CD8-positive, alpha-beta memory T cell (primary cell): ENCODE data around the gene SLC10A3. TPM values are rescaled to one million over a fixed set of nuclear protein-coding genes. Genes with fewer than 3 reads are reported as not detected.

Experiments
- CTCF ChIA-PET: fragments of 350-600 bp; sonication (Branson Sonifier 250); formaldehyde crosslinking; loops from one replicate; lab custom pipeline; 2021; ENCODE audit warnings: antibody characterized with exemption; lab: Charles Lee
- POLR2A ChIA-PET: fragments of 350-600 bp; sonication (Branson Sonifier 250); formaldehyde crosslinking; loops from one replicate; lab custom pipeline; 2021; ENCODE audit warnings: antibody characterized with exemption; lab: Charles Lee
- DNase-seq, 5 donors: peaks; one replicate each; pipeline versions ENCODE4 v3.0.0 to v3.0.0-alpha.2; 2020 to 2022; ENCODE audit warnings: mixed read lengths in 1 of 5
- H3K27ac ChIP-seq: one replicate; pipeline ENCODE4 v1.7.0; 2013; ENCODE audit warnings: low read depth, mild to moderate bottlenecking, low read length, moderate library complexity
- H3K27me3 ChIP-seq: 2 replicates; pipeline ENCODE4 v1.7.0; 2013; ENCODE audit warnings: low read length, mild to moderate bottlenecking; ENCODE audit not compliant: insufficient read depth, poor library complexity, severe bottlenecking
- H3K36me3 ChIP-seq: 2 replicates; pipeline ENCODE4 v1.7.0; 2013; ENCODE audit warnings: mild to moderate bottlenecking, low read length, moderate library complexity; ENCODE audit not compliant: insufficient read depth
- H3K4me1 ChIP-seq: 2 replicates; pipeline ENCODE4 v1.7.0; 2013; ENCODE audit warnings: mild to moderate bottlenecking, low read length, moderate library complexity; ENCODE audit not compliant: insufficient read depth
- H3K4me3 ChIP-seq: 2 replicates; pipeline ENCODE4 v1.7.0; 2013; ENCODE audit warnings: mild to moderate bottlenecking, low read length
- H3K9me3 ChIP-seq: 2 replicates; pipeline ENCODE4 v1.7.0; 2013; ENCODE audit warnings: mild to moderate bottlenecking, low read length
- H3K27ac Mint-ChIP-seq, 8 donors: one replicate each; pipeline ENCODE4 v1.8.0; 2020 to 2021; ENCODE audit warnings: mixed read lengths in 8 of 8, mild to moderate bottlenecking in 6 of 8, inconsistent platforms in 3 of 8, moderate library complexity in 3 of 8
- H3K27me3 Mint-ChIP-seq, 2 donors: one replicate each; pipeline ENCODE4 v1.8.0; 2020 to 2021; ENCODE audit warnings: mixed read lengths in 2 of 2, mild to moderate bottlenecking in 1 of 2, moderate library complexity in 1 of 2
- H3K36me3 Mint-ChIP-seq, 3 donors: one replicate each; pipeline ENCODE4 v1.8.0; 2020 to 2021; ENCODE audit warnings: mixed read lengths in 3 of 3, inconsistent platforms in 1 of 3, mild to moderate bottlenecking in 1 of 3
- H3K4me1 Mint-ChIP-seq, 3 donors: one replicate each; pipeline ENCODE4 v1.8.0; 2020 to 2021; ENCODE audit warnings: mixed read lengths in 3 of 3, inconsistent platforms in 1 of 3, mild to moderate bottlenecking in 1 of 3
- H3K4me3 Mint-ChIP-seq, 7 donors: one replicate each; pipeline ENCODE4 v1.8.0; 2020 to 2021; ENCODE audit warnings: mixed read lengths in 7 of 7, mild to moderate bottlenecking in 6 of 7, moderate library complexity in 4 of 7, inconsistent platforms in 2 of 7
- H3K9me3 Mint-ChIP-seq, 5 donors: one replicate each; pipeline ENCODE4 v1.8.0; 2020 to 2022; ENCODE audit warnings: mixed read lengths in 5 of 5, mild to moderate bottlenecking in 3 of 5, moderate library complexity in 2 of 5, inconsistent platforms in 1 of 5
- polyA plus RNA-seq: library from polyadenylated mRNA; unstranded; fragments of 300-500 nt; fragmentation: Illumina TruSeq; gene quantifications from one replicate; pipeline ENCODE4 v1.2.3, GENCODE V29; 2021
- total RNA-seq, 2 experiments: library from RNA; stranded (reverse); gene quantifications; one replicate each; pipeline ENCODE4 v1.2.3, GENCODE V29; 2021

SLC10A3 gene
- total and polyA plus RNA-seq, 3 experiments from 2014 or later = 40.8 to 81.0 (median 45.7) TPM

GRCh38 chrX:154529206-154529612 lies 38.8 kb upstream of the SLC10A3 start:
- peaks cover 0 to 3% of the 10 kb centered on the region in 2 donors for H3K27me3 Mint-ChIP-seq
- no peak overlapping the region for H3K4me3 ChIP-seq
- no peaks in the 10 kb centered on the region for H3K9me3 ChIP-seq
- H3K36me3 ChIP-seq = no peaks in the 10 kb centered on the region
- CTCF ChIA-PET = interaction anchor here (0.6 to 1.3 kb wide), 3 partner anchors 53 to 221 kb away, joined by 3 to 5 read pairs (median 3); no protein-coding TSS in a partner anchor
- H3K4me1 ChIP-seq = peaks cover 24% of the 10 kb centered on the region
- DNase-seq = no peak
- peaks cover 0 to 23% (median 0%) of the 10 kb centered on the region in 3 donors for H3K36me3 Mint-ChIP-seq
- no peaks in the 10 kb centered on the region for H3K9me3 Mint-ChIP-seq
- H3K27ac ChIP-seq = no peak overlapping the region
- peak overlapping the region in 1 of 8 donors; percentile 50 for H3K27ac Mint-ChIP-seq
- H3K27me3 ChIP-seq = no peaks in the 10 kb centered on the region
- H3K4me3 Mint-ChIP-seq = peak overlapping the region in 1 of 7 donors; percentile 13
- H3K4me1 Mint-ChIP-seq = peaks cover 13 to 21% (median 20%) of the 10 kb centered on the region in 3 donors
- POLR2A ChIA-PET = no interaction called here

DNA sequence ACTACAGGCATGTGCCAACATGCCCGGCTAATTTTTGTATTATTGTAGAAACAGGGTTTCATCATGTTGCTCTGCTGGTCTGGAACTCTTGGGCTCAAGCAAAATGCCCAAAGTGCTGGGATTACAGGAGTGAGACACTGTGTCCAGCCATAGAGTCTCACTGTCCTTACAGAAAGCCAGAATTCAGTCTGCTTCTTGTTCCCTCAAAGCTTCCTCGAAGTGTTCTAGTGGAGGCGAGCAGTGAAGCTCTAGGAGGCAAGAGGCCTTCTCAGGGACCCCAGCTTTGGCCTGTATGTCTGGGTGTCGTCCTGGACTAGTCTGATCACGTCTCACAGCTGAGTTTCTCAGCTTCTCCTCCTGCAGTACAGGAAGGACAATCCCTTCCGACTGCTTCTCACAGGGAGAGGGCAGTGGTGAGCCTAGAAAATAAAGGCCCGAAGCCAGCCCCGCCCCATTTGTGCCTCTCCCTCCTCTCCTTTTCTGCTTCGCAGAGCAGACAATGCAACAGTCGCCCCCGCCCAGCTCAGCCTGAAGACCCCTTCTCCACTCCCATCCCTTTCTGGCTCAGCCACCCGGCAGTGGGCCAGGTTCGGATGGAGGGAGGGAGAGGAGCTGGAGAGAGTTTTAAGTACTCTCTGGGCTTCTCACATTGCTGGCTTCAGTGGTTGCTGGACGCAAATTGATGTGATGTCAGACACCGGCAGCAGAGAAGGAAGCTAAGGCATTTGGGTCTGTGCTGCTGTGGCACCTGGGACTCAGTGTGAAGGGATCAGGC lies 36.7 kb upstream of the SLC10A3 start:
- no peaks in the 10 kb centered on the region for H3K9me3 ChIP-seq
- peaks cover 0 to 3% of the 10 kb centered on the region in 2 donors for H3K27me3 Mint-ChIP-seq
- ChIA-PET CTCF (interaction anchor here (0.8 to 1.5 kb wide), 9 partner anchors 9 to 434 kb away, joined by 3 to 9 read pairs (median 4); partner anchors contain the start of genes FLNA and SLC10A3), POLR2A (interaction anchor here (1.3 kb wide), 1 partner anchor 115 kb away, joined by 4 read pairs; no protein-coding TSS in a partner anchor)
- no peaks in the 10 kb centered on the region for H3K27me3 ChIP-seq
- peak overlapping the region; percentile 57 for H3K27ac ChIP-seq
- H3K4me3 ChIP-seq = no peak overlapping the region
- H3K4me1 ChIP-seq = peaks cover 24% of the 10 kb centered on the region
- peak overlapping the region in 6 of 8 donors; percentile 12 to 85 (median 56) for H3K27ac Mint-ChIP-seq
- H3K36me3 ChIP-seq = no peaks in the 10 kb centered on the region
- no peaks in the 10 kb centered on the region for H3K9me3 Mint-ChIP-seq
- H3K4me1 Mint-ChIP-seq = peaks cover 13 to 21% (median 20%) of the 10 kb centered on the region in 3 donors
- DNase-seq = peak in 3 of 5 donors; percentile 14 to 67 (median 37)
- H3K36me3 Mint-ChIP-seq = peaks cover 0 to 6% (median 0%) of the 10 kb centered on the region in 3 donors
- peak overlapping the region in 2 of 7 donors; percentile 26 to 45 for H3K4me3 Mint-ChIP-seq

DNA sequence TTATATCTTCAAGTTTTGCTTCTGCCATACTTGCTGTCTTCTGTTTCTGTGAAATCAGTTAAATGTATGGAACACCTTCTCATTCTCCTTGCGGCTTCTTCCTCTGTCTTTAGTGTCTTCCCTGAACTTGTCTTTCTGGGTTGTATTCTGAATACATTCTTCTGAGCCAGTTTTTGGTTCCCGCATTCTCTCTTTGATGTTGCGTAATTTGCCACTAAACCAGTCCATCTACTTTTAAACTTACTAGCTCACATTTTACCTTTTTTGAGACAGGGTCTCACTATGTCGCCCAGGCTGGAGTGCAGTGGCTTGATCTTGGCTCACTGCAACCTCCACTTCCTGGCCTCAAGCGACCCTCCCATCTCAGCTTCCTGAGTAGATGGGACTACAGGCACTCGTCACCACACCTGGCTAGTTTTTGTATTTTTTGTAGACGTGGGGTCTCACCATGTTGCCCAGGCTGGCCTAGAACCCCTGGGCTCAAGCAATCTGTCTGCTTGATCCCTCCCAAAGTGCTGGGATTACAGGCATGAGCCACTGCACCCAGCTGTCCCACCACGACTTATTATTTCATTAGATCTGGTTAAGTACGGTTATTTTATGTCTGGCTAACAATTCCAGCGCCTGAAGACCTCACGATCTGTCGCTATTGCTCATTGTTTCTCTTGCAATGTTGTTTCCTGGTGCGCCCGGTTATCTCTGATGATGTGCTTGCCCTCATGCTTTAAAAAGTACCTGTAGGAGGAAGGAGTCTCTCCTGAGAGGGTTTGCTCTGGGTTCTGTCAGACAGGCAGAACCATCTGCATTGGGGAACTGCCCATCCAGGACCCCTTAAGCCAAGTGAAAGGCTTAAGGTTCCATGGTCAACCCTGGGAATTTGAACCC lies 35.4 kb upstream of the SLC10A3 start:
- H3K27ac Mint-ChIP-seq = peak overlapping the region in 3 of 8 donors; percentile 4 to 80 (median 17)
- ChIA-PET CTCF (no interaction called here), POLR2A (interaction anchor here (0.5 to 0.9 kb wide), 2 partner anchors 9 to 130 kb away, joined by 3 read pairs; no protein-coding TSS in a partner anchor)

DNA sequence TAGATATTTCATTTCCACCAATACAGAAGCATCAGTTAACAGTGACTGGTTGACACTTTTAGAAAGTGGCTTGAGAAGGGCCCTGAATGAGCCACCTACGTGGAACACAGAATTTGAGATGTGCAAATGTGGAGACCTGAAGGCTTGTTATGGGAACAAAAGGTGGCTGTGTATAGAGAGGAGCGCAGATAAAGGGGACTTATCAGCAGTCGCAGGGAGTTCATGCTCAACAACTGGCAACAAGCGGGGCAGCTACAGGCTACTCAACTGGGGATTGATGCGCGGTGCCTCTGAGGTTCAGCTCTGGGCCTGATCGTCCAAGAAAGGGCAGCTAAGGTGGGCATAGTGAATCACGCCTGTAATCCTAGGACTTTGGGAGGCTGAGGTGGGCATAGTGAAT lies 29.0 kb upstream of the SLC10A3 start:
- ChIA-PET POLR2A (no interaction called here), CTCF (no interaction called here)

More for the DNA sequence above, 35.4 kb upstream of the SLC10A3 start:
- DNase-seq = no peak
- Histone ChIP-seq H3K4me3 (no peak overlapping the region), H3K36me3 (no peaks in the 10 kb centered on the region), H3K27ac (no peak overlapping the region), H3K4me1 (peaks cover 24% of the 10 kb centered on the region), H3K9me3 (no peaks in the 10 kb centered on the region), H3K27me3 (no peaks in the 10 kb centered on the region)
- Mint-ChIP-seq H3K27me3 (peaks cover 0 to 3% of the 10 kb centered on the region in 2 donors), H3K36me3 (peaks cover 0 to under 1% (median 0%) of the 10 kb centered on the region in 3 donors), H3K4me1 (peaks cover 13 to 21% (median 20%) of the 10 kb centered on the region in 3 donors), H3K4me3 (peak overlapping the region in 1 of 7 donors; percentile 20), H3K9me3 (no peaks in the 10 kb centered on the region)

GRCh38 chrX:154517101-154517781 lies 26.8 kb upstream of the SLC10A3 start:
- Mint-ChIP-seq H3K36me3 (peaks cover 0 to 3% (median 0%) of the 10 kb centered on the region in 3 donors), H3K4me3 (peak overlapping the region in 1 of 7 donors; percentile 54), H3K4me1 (peaks cover 11 to 23% (median 14%) of the 10 kb centered on the region in 3 donors), H3K27ac (peak overlapping the region in 4 of 8 donors; percentile 68 to 94 (median 90)), H3K27me3 (peaks cover 0 to 3% of the 10 kb centered on the region in 2 donors), H3K9me3 (no peaks in the 10 kb centered on the region)
- Histone ChIP-seq H3K9me3 (no peaks in the 10 kb centered on the region), H3K27me3 (no peaks in the 10 kb centered on the region), H3K36me3 (no peaks in the 10 kb centered on the region), H3K27ac (peak overlapping the region; percentile 54), H3K4me1 (peaks cover 17% of the 10 kb centered on the region), H3K4me3 (no peak overlapping the region)
- no peak for DNase-seq
- POLR2A ChIA-PET = interaction anchor here (0.6 to 2.6 kb wide), 4 partner anchors 9 to 138 kb away, joined by 3 to 16 read pairs (median 6); partner anchors contain the start of gene SLC10A3
- CTCF ChIA-PET = interaction anchor here (0.7 to 1.3 kb wide), 5 partner anchors 10 to 118 kb away, joined by 3 to 5 read pairs (median 3); partner anchors contain the start of gene SLC10A3

More for the DNA sequence above, 29.0 kb upstream of the SLC10A3 start:
- no peaks in the 10 kb centered on the region for H3K27me3 ChIP-seq
- H3K36me3 Mint-ChIP-seq = no peaks in the 10 kb centered on the region
- H3K9me3 ChIP-seq = no peaks in the 10 kb centered on the region
- no peaks in the 10 kb centered on the region for H3K9me3 Mint-ChIP-seq
- peaks cover 14% of the 10 kb centered on the region for H3K4me1 ChIP-seq
- no peak overlapping the region for H3K4me3 ChIP-seq
- no peak overlapping the region for H3K4me3 Mint-ChIP-seq
- no peaks in the 10 kb centered on the region for H3K36me3 ChIP-seq
- no peak for DNase-seq
- peaks cover 6 to 12% (median 10%) of the 10 kb centered on the region in 3 donors for H3K4me1 Mint-ChIP-seq
- H3K27me3 Mint-ChIP-seq = peaks cover 0 to 3% of the 10 kb centered on the region in 2 donors
- no peak overlapping the region for H3K27ac Mint-ChIP-seq
- no peak overlapping the region for H3K27ac ChIP-seq

GRCh38 chrX:154516656-154517100 lies 26.2 kb upstream of the SLC10A3 start:
- Mint-ChIP-seq H3K4me1 (peaks cover 15 to 26% (median 17%) of the 10 kb centered on the region in 3 donors), H3K27me3 (peaks cover 0 to 3% of the 10 kb centered on the region in 2 donors), H3K9me3 (no peaks in the 10 kb centered on the region), H3K27ac (peak overlapping the region; percentile 79 to 94 (median 91)), H3K4me3 (peak overlapping the region; percentile 80 to 91 (median 86)), H3K36me3 (peaks cover 0 to 3% (median 0%) of the 10 kb centered on the region in 3 donors)
- Histone ChIP-seq H3K4me1 (peaks cover 19% of the 10 kb centered on the region), H3K4me3 (peak overlapping the region; percentile 67), H3K27ac (peak overlapping the region; percentile 54), H3K36me3 (no peaks in the 10 kb centered on the region), H3K9me3 (no peaks in the 10 kb centered on the region), H3K27me3 (no peaks in the 10 kb centered on the region)
- POLR2A ChIA-PET = interaction anchor here (0.6 to 2.6 kb wide), 7 partner anchors 9 to 588 kb away, joined by 3 to 16 read pairs (median 3); partner anchors contain the start of gene SLC10A3
- DNase-seq = peak in 1 of 5 donors; percentile 35
- CTCF ChIA-PET = interaction anchor here (0.7 to 1.3 kb wide), 5 partner anchors 11 to 118 kb away, joined by 3 read pairs; partner anchors contain the start of gene SLC10A3
